H9 (cell line): ENCODE measurements around the gene RBM19. TPM values are rescaled to one million over a fixed set of nuclear protein-coding genes. Genes with fewer than 3 reads are reported as not detected.

Experiments
- DNase-seq: peaks from one replicate; pipeline ENCODE4 v3.0.0-alpha.2; 2017
- H2AFZ ChIP-seq: one replicate; pipeline ENCODE4 v1.6.1; 2013; ENCODE audit warnings: mild to moderate bottlenecking, low read length, control low read depth, moderate library complexity
- H2AK5ac ChIP-seq: 2 replicates; pipeline ENCODE4 v1.6.1; 2013; ENCODE audit warnings: low read length, control low read depth, mixed read lengths; ENCODE audit not compliant: insufficient read length
- H2BK120ac ChIP-seq: one replicate; pipeline ENCODE4 v1.6.1; 2013; ENCODE audit warnings: low read depth, mild to moderate bottlenecking, low read length, control low read depth, inconsistent platforms; ENCODE audit not compliant: poor library complexity, severe bottlenecking
- H2BK12ac ChIP-seq: 2 replicates; pipeline ENCODE4 v1.6.1; 2013; ENCODE audit warnings: low read length, control low read depth, mixed read lengths, low read depth; ENCODE audit not compliant: insufficient read length
- H2BK15ac ChIP-seq: 2 replicates; pipeline ENCODE4 v1.6.1; 2013; ENCODE audit warnings: low read depth, low read length, control low read depth
- H2BK20ac ChIP-seq: one replicate; pipeline ENCODE4 v1.6.1; 2013; ENCODE audit warnings: low read depth, mild to moderate bottlenecking, low read length, control low read depth, inconsistent platforms; ENCODE audit not compliant: poor library complexity, severe bottlenecking
- H2BK5ac ChIP-seq: 2 replicates; pipeline ENCODE4 v1.6.1; 2013; ENCODE audit warnings: low read length, control low read depth, mixed read lengths; ENCODE audit not compliant: insufficient read length
- H3K14ac ChIP-seq: 2 replicates; pipeline ENCODE4 v1.6.1; 2013; ENCODE audit warnings: low read length, control low read depth; ENCODE audit not compliant: insufficient read depth
- H3K18ac ChIP-seq: 2 replicates; pipeline ENCODE4 v1.6.1; 2013; ENCODE audit warnings: low read depth, mild to moderate bottlenecking, mixed read lengths, low read length, control low read depth; ENCODE audit not compliant: insufficient read length
- H3K23ac ChIP-seq: 2 replicates; pipeline ENCODE4 v1.6.1; 2013; ENCODE audit warnings: low read length, control low read depth, mixed read lengths, low read depth; ENCODE audit not compliant: insufficient read length
- H3K23me2 ChIP-seq: 2 replicates; pipeline ENCODE4 v1.6.1; 2013; ENCODE audit warnings: low read depth, mild to moderate bottlenecking, mixed read lengths, low read length, control low read depth; ENCODE audit not compliant: insufficient read length, poor library complexity, severe bottlenecking
- H3K27ac ChIP-seq: 2 replicates; pipeline ENCODE4 v1.5.1; 2013; ENCODE audit warnings: low read length, control low read depth, mixed read lengths, low read depth; ENCODE audit not compliant: insufficient read length
- H3K27me3 ChIP-seq: 2 replicates; pipeline ENCODE4 v1.6.1; 2013; ENCODE audit warnings: low read length, control low read depth, inconsistent platforms; ENCODE audit not compliant: insufficient read depth
- H3K4ac ChIP-seq: 2 replicates; pipeline ENCODE4 v1.6.1; 2013; ENCODE audit warnings: low read depth, mild to moderate bottlenecking, control low read depth, inconsistent platforms, low read length, moderate library complexity
- H3K4me1 ChIP-seq: 2 replicates; pipeline ENCODE4 v1.6.1; 2013; ENCODE audit warnings: low read length, control low read depth, inconsistent platforms; ENCODE audit not compliant: insufficient read depth
- H3K4me2 ChIP-seq: 2 replicates; pipeline ENCODE4 v1.6.1; 2013; ENCODE audit warnings: low read length, control low read depth, mixed read lengths; ENCODE audit not compliant: insufficient read length, insufficient read depth
- H3K56ac ChIP-seq: 2 replicates; pipeline ENCODE4 v1.6.1; 2013; ENCODE audit warnings: low read depth, mild to moderate bottlenecking, mixed read lengths, low read length, control low read depth; ENCODE audit not compliant: insufficient read length
- H3K79me1 ChIP-seq: 2 replicates; pipeline ENCODE4 v1.6.1; 2013; ENCODE audit warnings: low read depth, mild to moderate bottlenecking, moderate library complexity, low read length, control low read depth, inconsistent platforms; ENCODE audit not compliant: insufficient read depth, poor library complexity, severe bottlenecking
- H3K79me2 ChIP-seq: 2 replicates; pipeline ENCODE4 v1.6.1; 2013; ENCODE audit warnings: low read length, control low read depth, inconsistent platforms; ENCODE audit not compliant: insufficient read depth
- H3K9ac ChIP-seq: 2 replicates; pipeline ENCODE4 v1.6.1; 2013; ENCODE audit warnings: low read length, control low read depth, mixed read lengths; ENCODE audit not compliant: insufficient read length; ENCODE audit errors: extremely low read depth
- H3K9me3 ChIP-seq: one replicate; pipeline ENCODE4 v1.6.1; 2013; ENCODE audit warnings: low read depth, low read length, inconsistent platforms; ENCODE audit not compliant: control insufficient read depth
- H3T11ph ChIP-seq: one replicate; pipeline ENCODE4 v1.6.1; 2013; ENCODE audit warnings: mild to moderate bottlenecking, low read length, control low read depth, inconsistent platforms
- H4K20me1 ChIP-seq: one replicate; pipeline ENCODE4 v1.6.1; 2013; ENCODE audit not compliant: control insufficient read depth, insufficient read length, insufficient read depth
- H4K5ac ChIP-seq: 2 replicates; pipeline ENCODE4 v1.6.1; 2013; ENCODE audit warnings: low read depth, mild to moderate bottlenecking, mixed read lengths, low read length, control low read depth; ENCODE audit not compliant: insufficient read length
- H4K8ac ChIP-seq: replicated peaks from 2 replicates; pipeline ENCODE4 v1.6.1; 2013; ENCODE audit warnings: low read length, control low read depth, mixed read lengths, low read depth; ENCODE audit not compliant: insufficient read length
- H4K91ac ChIP-seq: 2 replicates; pipeline ENCODE4 v1.6.1; 2013; ENCODE audit warnings: low read depth, mild to moderate bottlenecking, moderate library complexity, mixed read lengths, low read length, control low read depth; ENCODE audit not compliant: insufficient read length
- H3K27ac Mint-ChIP-seq, 3 experiments: 2 replicates in 2 of 3; 3 replicates in 1 of 3; pipeline ENCODE4 v1.8.0; 2020 to 2021; ENCODE audit warnings: mixed read lengths in 3 of 3, mild to moderate bottlenecking in 1 of 3, moderate library complexity in 1 of 3
- H3K27me3 Mint-ChIP-seq: 2 replicates; pipeline ENCODE4 v1.8.0; 2021; ENCODE audit warnings: low read depth, mild to moderate bottlenecking, moderate library complexity, mixed read lengths
- H3K36me3 Mint-ChIP-seq, 3 experiments: 2 replicates in 2 of 3; 3 replicates in 1 of 3; pipeline ENCODE4 v1.8.0; 2020 to 2021; ENCODE audit warnings: low read depth in 3 of 3, mixed read lengths in 3 of 3; ENCODE audit not compliant: insufficient read depth in 1 of 3
- H3K4me1 Mint-ChIP-seq, 2 experiments: 2 replicates each; pipeline ENCODE4 v1.8.0; 2020; ENCODE audit warnings: mixed read lengths in 2 of 2
- H3K4me3 Mint-ChIP-seq, 2 experiments: 2 replicates in 1 of 2; 3 replicates in 1 of 2; pipeline ENCODE4 v1.8.0; 2020 to 2021; ENCODE audit warnings: mild to moderate bottlenecking in 2 of 2, mixed read lengths in 2 of 2, moderate library complexity in 1 of 2
- H3K9me3 Mint-ChIP-seq, 2 experiments: 2 replicates in 1 of 2; 3 replicates in 1 of 2; pipeline ENCODE4 v1.8.0; 2020; ENCODE audit warnings: mild to moderate bottlenecking in 2 of 2, mixed read lengths in 2 of 2, moderate library complexity in 1 of 2
- CTCF ChIP-seq: fragments of 200-600 bp; sonication (generic); conservative IDR thresholded peaks from 3 replicates; pipeline ENCODE4 v1.8.0; 2021; ENCODE audit warnings: antibody characterized with exemption, mild to moderate bottlenecking
- WGBS: extraction: QIAGEN DNeasy Blood & Tissue Kit; methylation state at CpG from one replicate; pipeline ENCODE4 v1.1.7; 2013; ENCODE audit warnings: missing lambda C conversion rate, low lambda C conversion rate, mixed read lengths; ENCODE audit not compliant: insufficient read length; ENCODE audit errors: extremely low coverage; 5-methylcytosine and 5-hydroxymethylcytosine counted together
- total RNA-seq: library from RNA; stranded (reverse); gene quantifications from 2 replicates; pipeline ENCODE4 v1.2.1, GENCODE V29; 2021

Gene RBM19
- total RNA-seq, 1 experiment from 2014 or later, result 32.2 TPM

DNA sequence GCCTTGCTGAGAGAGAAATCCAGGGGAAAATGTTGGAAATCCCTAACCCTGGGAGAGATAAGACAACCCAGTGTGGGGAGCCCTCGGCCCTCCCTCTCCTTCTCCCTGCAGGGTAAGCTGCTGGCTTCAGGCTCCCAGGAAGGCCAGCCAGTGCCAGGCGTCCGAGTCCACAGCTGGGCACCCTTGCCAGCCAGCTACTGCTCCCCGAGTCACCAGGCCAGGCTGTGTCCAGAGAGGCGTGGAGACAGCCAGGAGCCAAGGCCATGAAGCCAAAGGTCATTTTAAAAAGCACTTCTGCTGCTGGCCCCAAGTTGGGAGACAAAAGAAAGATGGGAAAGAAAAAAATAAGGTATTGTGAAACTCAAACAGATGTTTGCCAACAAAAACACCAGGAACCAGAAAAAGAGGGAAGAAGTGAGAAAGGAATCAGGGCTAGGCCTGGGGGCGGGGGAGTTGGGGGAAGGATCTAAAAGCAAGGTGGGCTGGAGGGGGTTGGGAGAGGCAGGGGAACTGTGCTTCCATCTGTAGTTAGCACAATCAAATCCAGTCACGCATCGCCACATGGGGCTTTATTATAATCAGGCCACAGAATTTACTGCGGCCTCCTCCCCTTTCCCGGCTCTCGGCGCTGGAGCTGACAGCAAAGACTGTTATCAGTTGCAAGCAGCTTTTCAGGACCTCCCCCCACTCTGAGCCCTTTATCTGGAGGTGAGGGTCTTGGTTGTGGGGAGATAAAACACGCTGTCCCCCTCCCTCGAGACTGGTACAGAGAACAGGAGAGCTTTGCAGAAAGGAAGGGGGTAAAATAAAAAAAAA, 33.5 kb downstream of the RBM19 start:
- no peaks in the 10 kb centered on the region for H3K27me3 Mint-ChIP-seq
- no peak overlapping the region for H3K23ac ChIP-seq
- no peak for DNase-seq
- H4K8ac ChIP-seq, result no peak overlapping the region
- H3K27ac ChIP-seq, result no peak overlapping the region
- no peak overlapping the region for H2AK5ac ChIP-seq
- no peaks in the 10 kb centered on the region for H3K79me2 ChIP-seq
- no peak overlapping the region for H3K56ac ChIP-seq
- no peak overlapping the region; a peak in 1 of 5 replicates for H3K4me3 Mint-ChIP-seq
- H3K18ac ChIP-seq, result no peak overlapping the region
- H2BK120ac ChIP-seq, result no peak overlapping the region
- H3K4me1 Mint-ChIP-seq, result peaks cover 21 to 67% of the 10 kb centered on the region in 2 experiments
- H2BK5ac ChIP-seq, result no peak overlapping the region
- no peaks in the 10 kb centered on the region; a peak in 1 of 5 replicates for H3K9me3 Mint-ChIP-seq
- H3K14ac ChIP-seq, result no peak overlapping the region
- peak overlapping the region; percentile 82 to 98 (median 90); a peak in 6 of 7 replicates for H3K27ac Mint-ChIP-seq
- H2BK12ac ChIP-seq, result no peak overlapping the region
- H3K27me3 ChIP-seq, result no peaks in the 10 kb centered on the region
- H3K9me3 ChIP-seq, result no peaks in the 10 kb centered on the region
- no peak for TF ChIP-seq CTCF
- no peak overlapping the region for H4K5ac ChIP-seq
- no peak overlapping the region for H2AFZ ChIP-seq
- H3K4me2 ChIP-seq, result no peak overlapping the region
- no peaks in the 10 kb centered on the region for H3K23me2 ChIP-seq
- H3K36me3 Mint-ChIP-seq, result peaks cover 12 to 36% (median 35%) of the 10 kb centered on the region in 3 experiments; a peak in 6 of 7 replicates
- no peaks in the 10 kb centered on the region for H3K79me1 ChIP-seq
- no peak overlapping the region for H3K4ac ChIP-seq
- H2BK20ac ChIP-seq, result no peak overlapping the region
- no peak overlapping the region for H3K9ac ChIP-seq
- no peaks in the 10 kb centered on the region for H4K20me1 ChIP-seq
- no CpG with 5 or more reads among the region's 14 CpGs for WGBS
- no peaks in the 10 kb centered on the region for H3K4me1 ChIP-seq
- no peak overlapping the region for H3T11ph ChIP-seq
- H2BK15ac ChIP-seq, result no peak overlapping the region
- no peak overlapping the region for H4K91ac ChIP-seq
